NCI-H2227 (cell line): ENCODE data around the gene LUC7L3.
A peak's percentile ranks its signal among the peaks of the same experiment; 100 is the strongest.

Experiments used
- DNase-seq: peaks from one replicate; lab custom pipeline; 2025; ENCODE audit not compliant: unreplicated experiment; lab: John Stamatoyannopoulos, UW

LUC7L3 gene

DNA sequence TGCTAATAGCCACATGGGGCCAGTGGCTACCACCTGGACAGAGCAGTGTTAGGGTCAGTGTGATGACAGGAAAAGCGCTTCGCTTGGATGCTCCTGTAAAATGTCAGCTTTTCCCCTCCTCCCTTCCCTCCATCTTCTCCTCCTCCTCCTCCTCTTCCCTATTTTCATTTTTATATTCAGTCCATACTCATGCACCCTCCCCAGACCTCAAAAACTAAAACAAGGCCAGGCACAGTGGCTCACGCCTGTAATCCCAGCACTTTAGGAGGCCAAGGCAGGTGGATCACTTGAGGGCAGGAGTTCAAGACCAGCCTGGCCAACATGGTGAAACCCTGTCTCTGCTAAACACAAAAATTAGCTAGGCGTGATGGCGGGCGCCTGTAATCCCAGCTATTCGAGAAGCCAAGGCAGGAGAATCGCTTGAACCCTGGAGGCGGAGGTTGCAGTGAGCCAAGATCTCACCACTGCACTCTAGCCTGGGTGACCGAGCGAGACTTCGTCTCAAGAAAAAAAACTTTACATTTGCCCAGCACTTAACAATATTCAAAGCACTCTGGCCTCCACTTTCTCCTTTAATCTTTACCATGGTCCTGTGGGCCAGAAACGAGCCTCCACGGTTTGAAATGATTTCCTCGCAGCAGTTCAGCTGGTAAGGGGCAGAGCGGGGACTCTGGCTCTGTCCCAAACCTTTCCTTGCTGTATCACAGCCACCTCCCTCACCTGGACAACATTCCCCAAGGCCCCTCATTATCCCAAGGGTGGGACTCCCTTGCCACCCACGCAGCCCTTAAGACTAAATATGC is 33.5 kb upstream of the LUC7L3 start:
- DNase-seq = no peak

DNA sequence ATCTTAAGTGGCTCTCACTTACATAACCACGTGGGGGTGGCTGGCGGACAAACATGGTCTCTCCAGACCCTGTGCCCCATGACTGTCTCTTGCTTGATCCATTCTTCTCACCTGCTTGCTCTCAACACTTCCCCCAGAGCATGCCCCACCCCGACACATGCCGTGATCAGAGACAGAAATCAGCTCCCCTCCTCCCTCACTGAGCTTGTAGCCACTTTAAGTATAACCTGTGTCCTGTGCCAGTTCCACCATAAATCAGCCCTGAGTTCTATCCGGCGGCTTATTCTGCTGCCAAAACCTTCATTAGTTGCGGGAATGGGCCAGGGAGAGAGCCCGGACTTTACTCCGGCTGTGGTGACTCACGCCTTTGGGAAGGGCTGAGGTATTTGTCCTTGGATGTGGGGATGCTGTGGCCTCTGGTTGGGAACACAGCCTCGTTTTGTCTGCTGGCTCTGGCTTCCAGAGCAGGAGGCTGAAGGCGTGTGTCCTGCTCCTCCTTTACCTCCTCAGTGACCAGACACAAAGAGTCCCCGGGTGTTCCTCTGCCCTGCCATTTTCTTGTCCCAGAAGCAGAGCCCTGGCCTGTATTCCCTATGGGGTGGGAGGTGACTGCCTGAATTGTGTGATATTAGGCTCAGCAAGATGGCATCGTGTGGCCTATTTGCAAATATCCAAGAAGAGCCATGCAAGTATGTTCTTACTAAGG is 32.8 kb upstream of the LUC7L3 start:
- DNase-seq = no peak

DNA sequence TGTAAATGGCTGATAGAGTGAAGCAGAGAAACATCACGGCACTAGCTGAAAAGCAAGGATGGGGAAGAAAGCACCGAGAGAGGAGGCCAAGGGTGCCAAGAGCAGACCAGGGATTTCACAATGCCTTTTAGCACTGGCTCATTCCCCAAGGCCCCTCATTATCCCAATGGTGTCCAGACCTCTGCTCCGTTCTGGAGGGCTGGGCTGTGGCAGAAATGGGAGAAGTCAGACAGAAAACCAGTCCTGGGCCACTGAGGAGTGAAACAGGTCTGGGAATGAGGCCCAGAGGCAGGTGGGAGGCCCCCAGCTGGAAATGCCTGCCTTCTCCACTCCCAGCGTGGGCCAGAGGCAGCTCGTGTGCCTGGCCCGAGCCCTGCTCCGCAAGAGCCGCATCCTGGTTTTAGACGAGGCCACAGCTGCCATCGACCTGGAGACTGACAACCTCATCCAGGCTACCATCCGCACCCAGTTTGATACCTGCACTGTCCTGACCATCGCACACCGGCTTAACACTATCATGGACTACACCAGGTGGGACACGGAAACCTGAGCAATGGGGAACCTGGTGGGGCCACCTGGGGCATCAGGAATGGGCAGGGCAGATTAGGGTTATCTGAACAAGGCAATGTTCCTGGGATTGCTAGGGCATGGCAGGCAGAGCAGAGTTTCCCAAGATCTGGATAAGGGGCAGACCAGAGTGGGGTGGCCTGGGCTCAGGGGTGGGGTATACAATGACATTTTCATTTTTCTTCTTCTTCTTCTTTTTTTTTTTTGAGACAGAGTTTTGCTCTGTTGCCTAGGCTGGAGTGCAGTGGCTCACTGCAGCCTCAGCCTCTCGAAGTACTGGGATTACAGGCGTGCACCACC is 32.0 kb upstream of the LUC7L3 start:
- peak; percentile 67 for DNase-seq

DNA sequence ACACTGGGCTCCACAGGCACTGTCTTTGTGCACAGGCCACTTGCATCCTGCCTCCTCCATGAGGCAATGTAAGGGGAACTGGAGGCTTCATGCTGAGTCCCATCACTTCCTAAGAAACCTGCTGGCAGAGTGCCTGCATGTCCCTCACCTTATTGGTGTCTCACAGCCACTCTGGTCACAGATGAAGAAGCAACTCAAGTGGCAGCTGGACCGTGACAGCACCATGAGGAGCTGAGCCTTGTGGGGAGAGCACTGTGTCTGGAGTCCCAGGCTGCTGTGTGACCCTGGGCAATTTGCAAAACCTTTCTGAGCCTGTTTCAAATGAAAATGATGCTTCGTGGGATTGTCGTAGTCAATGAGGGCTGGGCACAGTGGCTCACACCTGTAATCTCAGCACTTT is 31.2 kb upstream of the LUC7L3 start:
- DNase-seq = no peak

DNA sequence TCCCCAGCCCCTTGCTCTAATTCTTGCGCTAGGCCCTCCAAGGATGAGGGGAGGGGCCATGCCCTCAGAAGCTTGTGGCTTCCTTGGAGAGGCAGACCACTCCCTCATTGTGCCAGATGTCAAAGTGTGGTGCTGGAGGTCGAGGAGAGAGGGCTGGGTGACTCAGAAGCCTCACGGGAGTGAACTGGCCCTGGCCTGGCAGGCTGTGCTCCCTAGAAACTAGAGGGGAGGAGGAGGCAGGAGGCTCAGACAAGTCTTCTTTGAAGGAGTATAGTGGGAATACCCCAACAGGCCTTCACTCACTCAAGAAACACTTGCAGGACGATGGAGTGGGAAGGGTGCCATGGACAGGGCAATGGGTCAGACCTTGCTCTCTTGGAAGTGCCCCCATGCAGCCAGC is 30.2 kb upstream of the LUC7L3 start:
- DNase-seq = no peak

DNA sequence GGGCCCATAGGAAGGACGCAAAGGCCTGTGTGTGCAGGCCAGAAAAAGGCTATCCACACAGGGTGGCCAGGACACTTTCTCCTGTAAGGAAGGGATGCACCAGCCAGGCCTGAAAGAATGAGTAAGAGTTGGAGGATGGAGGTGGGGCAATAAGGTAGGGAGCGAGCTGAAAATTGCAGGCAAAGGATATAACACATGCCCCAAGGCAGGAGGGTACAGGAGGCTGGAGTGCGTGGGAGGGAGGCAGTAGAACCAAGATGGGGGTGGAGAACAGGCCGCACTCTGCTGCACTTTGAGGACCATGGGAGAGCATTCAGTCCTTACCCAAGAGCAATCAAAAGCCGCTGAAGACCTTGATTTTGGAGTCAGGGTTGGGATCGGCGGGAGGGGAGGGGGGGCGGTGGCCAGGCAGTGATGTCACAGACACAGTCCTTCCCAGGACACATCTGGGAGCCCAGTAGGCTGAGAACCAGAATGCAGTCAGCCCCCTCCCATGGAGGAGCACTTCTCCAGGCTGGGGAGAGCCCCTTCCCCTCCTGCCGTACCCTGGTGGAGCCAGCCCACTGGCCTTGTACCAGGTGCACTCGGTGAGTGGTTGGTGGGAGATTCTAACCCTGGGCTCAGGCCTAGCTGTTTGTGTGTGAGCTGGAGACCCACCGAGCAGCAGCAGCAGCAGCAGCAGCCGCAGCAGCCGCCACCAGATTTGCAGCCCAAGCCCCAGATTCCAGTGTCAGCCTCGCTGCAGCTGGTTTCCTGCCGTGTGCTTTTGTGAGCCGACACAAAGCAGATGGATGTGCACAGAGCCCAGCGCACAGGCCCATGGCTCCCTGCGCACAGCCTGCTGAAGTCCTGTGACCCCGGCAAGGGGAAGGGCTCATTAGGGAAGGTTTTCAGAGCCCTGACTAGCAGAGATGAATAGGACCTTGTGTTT is 29.2 kb upstream of the LUC7L3 start:
- DNase-seq = peak; percentile 32

DNA sequence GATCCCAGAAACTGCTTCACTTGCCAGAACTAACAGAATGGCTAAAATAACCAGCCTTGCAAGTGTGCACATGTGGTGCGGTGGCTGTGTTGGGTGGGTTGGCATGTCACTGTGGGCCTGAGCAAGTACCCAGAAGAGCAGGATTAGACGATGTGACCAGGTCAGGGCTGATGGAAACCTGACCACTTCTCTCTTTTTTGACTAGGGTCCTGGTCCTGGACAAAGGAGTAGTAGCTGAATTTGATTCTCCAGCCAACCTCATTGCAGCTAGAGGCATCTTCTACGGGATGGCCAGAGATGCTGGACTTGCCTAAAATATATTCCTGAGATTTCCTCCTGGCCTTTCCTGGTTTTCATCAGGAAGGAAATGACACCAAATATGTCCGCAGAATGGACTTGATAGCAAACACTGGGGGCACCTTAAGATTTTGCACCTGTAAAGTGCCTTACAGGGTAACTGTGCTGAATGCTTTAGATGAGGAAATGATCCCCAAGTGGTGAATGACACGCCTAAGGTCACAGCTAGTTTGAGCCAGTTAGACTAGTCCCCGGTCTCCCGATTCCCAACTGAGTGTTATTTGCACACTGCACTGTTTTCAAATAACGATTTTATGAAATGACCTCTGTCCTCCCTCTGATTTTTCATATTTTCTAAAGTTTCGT is 28.4 kb upstream of the LUC7L3 start:
- no peak for DNase-seq

DNA sequence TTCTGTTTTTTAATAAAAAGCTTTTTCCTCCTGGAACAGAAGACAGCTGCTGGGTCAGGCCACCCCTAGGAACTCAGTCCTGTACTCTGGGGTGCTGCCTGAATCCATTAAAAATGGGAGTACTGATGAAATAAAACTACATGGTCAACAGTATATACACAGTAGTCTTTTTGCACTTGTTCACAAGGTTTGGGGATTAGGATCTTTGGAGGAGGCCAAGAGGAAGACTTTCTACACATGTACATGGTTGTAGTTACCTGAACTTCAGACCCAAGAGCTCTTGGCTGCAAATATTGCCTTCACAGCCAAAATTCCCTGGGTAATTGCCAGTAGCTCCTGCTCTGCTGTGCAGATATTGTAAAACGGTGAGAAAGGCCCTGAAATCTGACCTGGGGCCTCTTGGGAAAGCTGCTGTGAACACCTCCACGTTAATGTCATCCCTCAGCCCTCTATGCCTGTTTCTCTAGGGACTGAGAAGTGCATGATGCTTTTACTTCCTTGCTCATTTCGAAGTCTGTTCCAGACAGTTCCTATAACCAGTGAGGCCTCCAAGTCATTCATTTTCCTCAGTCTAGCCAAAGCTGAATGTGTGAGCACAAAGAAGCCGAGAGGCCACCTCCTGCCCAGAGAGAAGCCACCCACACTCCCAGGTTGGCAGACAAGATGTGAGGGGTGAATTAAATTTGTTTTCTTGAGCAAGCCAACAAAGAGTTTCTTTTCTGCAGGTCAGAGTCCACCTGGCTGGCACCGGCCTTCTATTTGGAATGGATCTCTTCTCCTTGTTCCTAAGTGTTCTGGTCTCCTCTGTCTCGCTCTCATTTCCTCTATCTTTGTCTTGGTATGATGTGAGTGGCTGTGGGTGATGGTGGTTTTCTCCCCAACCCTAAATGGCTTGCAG is 27.6 kb upstream of the LUC7L3 start:
- DNase-seq = no peak

DNA sequence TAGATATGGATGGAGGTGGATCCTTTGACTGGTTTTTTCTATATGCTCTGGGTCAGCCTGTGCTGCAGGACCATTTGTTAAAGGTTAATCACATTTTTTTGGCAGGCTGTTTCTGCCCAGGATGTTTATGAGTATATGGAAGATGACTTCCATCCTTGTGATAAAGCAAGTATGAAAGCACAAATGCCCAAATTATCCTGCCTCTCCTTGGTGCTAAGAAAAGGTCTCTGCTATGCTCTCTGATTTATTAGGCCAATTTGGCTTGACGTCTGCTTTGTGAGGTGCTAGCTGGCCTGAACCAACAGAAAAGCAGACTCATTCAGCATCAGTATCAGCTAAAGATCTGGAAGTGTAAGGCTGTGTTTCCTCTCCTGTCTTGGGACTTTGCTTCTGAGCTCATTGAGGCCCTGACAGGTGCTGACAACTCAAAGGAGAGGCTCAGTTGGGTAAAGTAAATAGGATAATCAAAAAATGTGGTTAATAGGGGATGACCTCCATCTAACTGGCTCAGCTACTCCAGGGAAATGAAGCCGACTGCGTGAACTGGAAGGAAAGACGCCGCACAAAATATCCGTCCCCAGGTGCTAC is 26.9 kb upstream of the LUC7L3 start:
- DNase-seq = no peak

DNA sequence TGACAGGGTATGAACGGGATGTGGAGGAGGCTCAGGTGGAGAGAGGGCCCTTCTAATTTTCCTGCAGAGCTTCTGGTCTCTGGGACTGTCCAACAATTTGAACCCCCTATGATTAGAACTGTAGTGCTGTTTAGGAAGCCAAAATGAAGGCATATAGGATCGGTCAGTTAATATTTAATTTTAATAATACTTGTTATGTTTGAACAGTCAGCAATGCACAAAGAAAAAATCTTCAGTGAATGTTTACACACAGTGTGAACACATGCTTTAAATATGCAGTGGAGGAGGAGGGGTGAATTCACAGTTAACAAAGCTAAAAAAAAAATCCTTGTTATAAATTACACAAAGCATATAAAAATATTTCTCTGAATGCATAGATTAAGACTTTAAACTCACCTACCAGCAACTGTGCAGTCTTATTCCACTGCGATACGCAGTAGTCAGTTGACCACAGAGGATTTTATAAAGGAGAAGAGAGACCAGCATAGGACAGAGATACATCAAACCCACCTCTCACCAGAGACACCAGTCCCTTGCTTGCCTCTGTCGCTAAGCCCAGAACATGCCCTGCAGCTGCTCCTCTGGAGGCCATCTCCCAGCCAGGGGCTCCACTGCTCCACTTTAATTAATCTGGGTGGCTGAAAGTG is 26.2 kb upstream of the LUC7L3 start:
- no peak for DNase-seq

DNA sequence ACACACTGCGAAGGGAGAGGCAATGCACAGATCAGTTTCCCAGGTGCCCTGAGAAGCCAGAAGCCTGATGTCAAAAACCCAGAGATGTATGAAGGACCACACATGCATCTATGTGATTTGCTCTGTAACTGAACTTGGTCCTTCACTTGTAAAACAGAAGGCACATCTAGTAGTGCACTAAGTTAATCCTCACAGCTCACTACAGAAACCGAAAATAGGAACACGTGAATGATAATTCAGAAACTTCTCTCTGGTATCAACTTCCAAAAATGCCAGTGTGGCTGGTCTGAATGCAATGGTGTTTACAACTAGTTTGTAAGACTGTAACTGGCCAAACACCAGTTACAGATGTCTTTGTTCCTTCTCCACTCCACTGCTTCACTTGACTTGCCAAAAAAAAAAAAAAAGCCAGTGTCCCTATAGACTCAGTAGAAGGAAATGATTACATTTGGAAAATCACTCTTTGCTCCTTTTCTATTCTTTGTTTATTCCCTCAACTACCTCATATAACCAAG is 23.0 kb upstream of the LUC7L3 start:
- DNase-seq = no peak

DNA sequence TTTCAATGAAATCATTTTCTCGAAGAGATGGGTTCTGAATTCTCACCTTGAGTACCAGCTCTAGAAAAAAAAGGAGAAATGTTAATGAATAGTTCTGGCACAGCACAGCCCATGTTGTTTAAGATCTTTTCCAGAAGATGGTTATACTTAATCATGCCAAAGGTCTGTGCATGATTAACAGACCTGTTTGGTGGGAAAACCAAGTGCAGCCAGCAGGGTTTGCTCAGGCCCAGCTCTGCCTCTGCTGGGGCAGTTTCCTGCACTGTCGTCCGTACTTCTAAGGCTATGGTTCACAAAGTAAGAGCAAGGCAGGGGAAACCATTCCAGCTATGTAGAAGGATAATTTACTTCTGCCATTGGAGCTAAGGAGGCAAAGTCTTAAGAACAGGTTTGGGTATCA is 22.3 kb upstream of the LUC7L3 start:
- no peak for DNase-seq

DNA sequence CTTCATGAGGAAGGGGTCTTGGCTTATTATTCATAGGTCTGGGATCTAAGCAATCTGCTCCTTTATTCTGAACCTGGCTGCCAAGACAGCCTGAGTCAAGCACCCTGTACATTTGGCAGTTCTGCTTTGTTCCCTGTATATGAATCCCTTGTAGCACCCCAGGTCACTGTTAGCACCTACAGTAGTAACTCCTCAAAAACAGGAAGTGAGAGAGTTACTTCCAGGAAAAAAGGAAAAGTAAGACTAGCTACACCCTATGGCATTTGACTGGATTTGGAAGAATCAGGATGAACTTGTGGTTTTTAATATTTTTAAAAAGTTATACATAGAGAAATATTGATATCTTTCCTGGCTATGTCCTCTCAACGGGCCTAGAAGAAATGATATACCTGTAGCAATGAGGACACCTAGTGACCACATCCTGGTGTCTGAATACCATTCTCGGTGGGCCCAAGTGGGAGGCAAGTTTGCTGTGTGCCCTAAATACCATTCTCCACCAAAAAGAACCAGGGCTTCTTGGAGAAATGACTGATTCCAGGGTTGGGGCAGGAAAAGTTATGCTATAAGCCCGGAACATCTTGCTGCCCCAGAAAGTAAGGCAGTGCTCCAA is 21.6 kb upstream of the LUC7L3 start:
- no peak for DNase-seq

DNA sequence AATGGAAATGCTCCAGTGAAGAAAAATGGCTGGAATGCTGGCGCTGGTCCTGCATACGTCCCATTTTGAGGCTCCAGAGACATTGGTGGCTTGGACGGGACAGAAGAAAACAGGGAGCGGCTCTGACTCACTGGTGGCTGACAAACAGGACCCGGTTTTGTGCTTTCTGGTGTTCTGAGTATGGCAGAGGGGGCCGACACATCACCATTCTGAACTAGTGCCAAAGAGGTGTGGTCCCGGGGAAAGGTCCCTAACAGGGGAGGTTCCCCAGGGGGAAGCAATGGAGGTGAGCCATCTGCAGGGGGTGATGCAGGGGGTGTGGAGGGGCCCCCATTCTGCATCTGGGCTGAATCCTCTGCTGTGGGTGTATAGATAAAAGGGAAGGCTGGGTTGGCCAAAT is 20.0 kb upstream of the LUC7L3 start:
- DNase-seq = no peak

DNA sequence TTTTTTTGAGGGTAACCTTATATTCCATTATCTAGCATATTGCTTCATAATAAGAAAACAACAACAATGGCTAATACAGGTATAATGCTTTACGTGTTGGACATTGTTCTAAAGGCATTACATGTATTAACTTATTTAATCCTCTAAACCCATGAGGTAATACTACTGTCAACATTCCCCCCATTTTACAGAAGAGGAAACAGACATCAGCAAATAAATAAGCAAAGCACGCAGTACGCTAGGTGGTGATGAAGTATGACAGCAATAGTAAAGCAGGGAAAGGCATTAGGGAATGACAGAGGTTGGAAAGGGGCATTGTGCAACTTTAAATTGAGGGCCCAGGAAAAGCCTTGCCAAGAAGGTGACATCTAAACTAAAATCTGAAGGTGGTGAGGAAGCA is 16.2 kb upstream of the LUC7L3 start:
- DNase-seq = no peak

DNA sequence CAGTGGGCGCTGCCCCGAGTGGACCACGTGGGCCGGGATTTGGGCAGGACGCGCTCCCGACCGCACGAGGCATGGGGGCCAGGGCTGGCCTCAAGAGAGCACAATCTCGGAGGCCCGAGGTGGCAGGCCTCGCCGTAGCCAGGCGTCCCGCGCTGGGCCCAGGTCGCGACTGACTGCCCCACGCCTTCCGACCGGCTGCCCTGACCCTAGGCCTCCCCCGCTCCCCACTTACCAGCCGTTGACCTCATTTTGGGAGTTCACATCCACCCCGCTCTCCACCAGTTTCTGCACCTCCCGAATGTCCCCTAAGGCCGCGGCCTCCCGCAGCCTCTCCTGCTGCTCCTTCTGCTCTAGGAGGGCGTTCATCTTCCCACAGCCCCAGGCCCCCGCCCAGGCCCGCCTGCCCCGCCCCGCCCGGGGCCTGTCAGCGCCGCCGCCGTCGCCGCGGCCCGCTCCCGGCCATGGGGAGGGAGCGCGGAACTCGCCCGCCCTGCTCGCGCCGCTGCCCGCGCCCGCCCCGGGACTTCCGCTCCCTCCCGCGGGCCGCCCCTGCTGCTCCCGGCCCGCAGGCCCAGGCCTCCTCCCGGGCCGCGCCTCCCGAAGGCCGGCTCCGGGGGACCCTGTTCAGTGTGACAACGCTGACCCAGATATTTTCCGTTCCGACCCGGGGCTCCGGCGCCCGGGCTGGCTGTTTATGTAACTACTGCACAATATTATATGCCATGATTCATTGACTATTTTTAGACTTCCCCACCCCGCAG is 11.9 kb upstream of the LUC7L3 start, which contains the start of gene ANKRD40:
Gene ANKRD40 (minus strand): TSS at position 626 of the 761 bp plus-strand sequence. CDS start 260 bp downstream, at position 366.
- DNase-seq = peak; percentile 95
